K562 (cell line): ENCODE results near the gene FKBP2. TPM values are rescaled to one million over a fixed set of nuclear protein-coding genes. Genes with fewer than 3 reads are reported as not detected.
A peak's percentile ranks its signal among the peaks of the same experiment; 100 is the strongest.

Source experiments
- ATAC-seq: fragments of 200-7000 bp; cut with Tn5 transposase; 3 replicates; pipeline ENCODE4 v1.9.1; 2020; ENCODE audit warnings: moderate library complexity
- BruUV-seq: library from RNA; stranded (reverse); fragments of 400-500 nt; replicated peaks from 2 replicates; lab custom pipeline; 2021; lab: Mats Ljungman, UMichigan
- CTCF ChIA-PET: fragments of 300-600 bp; formaldehyde crosslinking; extraction: SDS; loops from one replicate; lab custom pipeline; 2021; ENCODE audit warnings: low intra/inter-chr PET ratio; lab: Yijun Ruan, JAX
- POLR2A ChIA-PET: fragments of 300-600, 350-650 bp; sonication (Branson Sonifier 250); formaldehyde crosslinking; extraction: SDS; loops from one replicate; lab custom pipeline; 2021; ENCODE audit warnings: antibody characterized with exemption, inconsistent platforms; lab: Yijun Ruan, JAX
- DNase-seq, 4 experiments: peaks; one replicate each; pipeline versions ENCODE4 v3.0.0 to v3.0.0-alpha.2; 2011 to 2018; ENCODE audit warnings: low spot score in 3 of 4, mixed read lengths in 3 of 4; ENCODE audit errors: extremely low read depth in 1 of 4
- FAIRE-seq: peaks from 2 replicates; lab custom pipeline; 2011; peaks lifted over from hg19 to GRCh38; lab: Jason Lieb, UNC
- H2AFZ ChIP-seq: 2 replicates; pipeline ENCODE4 v1.6.0; 2011; ENCODE audit warnings: low read depth, low read length, control low read depth, inconsistent platforms
- H3K27ac ChIP-seq: fragments of 200-600 bp; 3 replicates; pipeline ENCODE4 v1.8.0; 2011; ENCODE audit warnings: low read depth, mild to moderate bottlenecking, control low read depth, inconsistent platforms, low read length, moderate library complexity, mixed read lengths; ENCODE audit errors: extremely low read depth
- H3K27me3 ChIP-seq, 2 experiments: fragments of 300-600 bp in 1 of 2; 2 replicates in 1 of 2; 3 replicates in 1 of 2; pipeline versions ENCODE4 v1.6.0 to v1.8.0; 2011; ENCODE audit warnings: inconsistent platforms in 2 of 2, low read length in 2 of 2, mild to moderate bottlenecking in 1 of 2, mixed read lengths in 1 of 2, moderate library complexity in 1 of 2; ENCODE audit not compliant: control insufficient read depth in 2 of 2, insufficient read depth in 2 of 2
- H3K36me3 ChIP-seq: fragments of 300-600 bp; 3 replicates; pipeline ENCODE4 v1.8.0; 2011; ENCODE audit warnings: mild to moderate bottlenecking, low read length, inconsistent platforms; ENCODE audit not compliant: control insufficient read depth, insufficient read depth
- H3K4me1 ChIP-seq, 2 experiments: fragments of 200-600 bp in 1 of 2; replicated peaks in 1 of 2; 2 replicates in 1 of 2; 3 replicates in 1 of 2; pipeline versions ENCODE4 v1.5.1 to v1.8.0; 2011; ENCODE audit warnings: inconsistent platforms in 2 of 2, low read length in 2 of 2, mild to moderate bottlenecking in 1 of 2, mixed read lengths in 1 of 2, moderate library complexity in 1 of 2; ENCODE audit not compliant: control insufficient read depth in 2 of 2, insufficient read depth in 2 of 2
- H3K4me2 ChIP-seq: 2 replicates; pipeline ENCODE4 v1.6.1; 2011; ENCODE audit warnings: low read length, control low read depth, inconsistent platforms, mixed read lengths; ENCODE audit not compliant: insufficient read depth
- H3K4me3 ChIP-seq: fragments of 200-600 bp; sonication (generic), shearing (Covaris generic); 2 replicates; pipeline ENCODE4 v1.5.1; 2016; ENCODE audit warnings: control low read depth, inconsistent platforms
- H3K79me2 ChIP-seq: fragments of 200-600 bp; 3 replicates; pipeline ENCODE4 v1.8.0; 2011; ENCODE audit warnings: low read length, inconsistent platforms; ENCODE audit not compliant: control insufficient read depth, insufficient read depth
- H3K9ac ChIP-seq, 2 experiments: 2 replicates each; pipeline versions ENCODE4 v1.6.0 to v1.6.1; 2011; ENCODE audit warnings: low read depth in 2 of 2, low read length in 2 of 2, control low read depth in 1 of 2, inconsistent platforms in 1 of 2, mild to moderate bottlenecking in 1 of 2, mixed read lengths in 1 of 2; ENCODE audit not compliant: insufficient read depth in 1 of 2
- H3K9me1 ChIP-seq: one replicate; pipeline ENCODE4 v1.6.0; 2011; ENCODE audit warnings: inconsistent platforms, mild to moderate bottlenecking, low read length, moderate library complexity; ENCODE audit not compliant: control insufficient read depth, insufficient read depth
- H3K9me3 ChIP-seq: replicated peaks from 2 replicates; pipeline ENCODE4 v1.5.1; 2011; ENCODE audit warnings: low read depth, low read length, inconsistent platforms; ENCODE audit not compliant: control insufficient read depth, insufficient read depth
- H4K20me1 ChIP-seq: replicated peaks from 2 replicates; pipeline ENCODE4 v1.6.1; 2011; ENCODE audit warnings: low read length, inconsistent platforms, mixed read lengths; ENCODE audit not compliant: control insufficient read depth, insufficient read depth
- CBFA2T3 ChIP-seq: fragments of 450-650 bp; IDR thresholded peaks from 2 replicates; pipeline ENCODE4 v1.6.1; 2017
- HDAC6 ChIP-seq: IDR thresholded peaks from 2 replicates; pipeline ENCODE4 v1.6.1; 2012; ENCODE audit warnings: low read depth, mild to moderate bottlenecking, control low read depth, inconsistent platforms, low read length, moderate library complexity
- NCOA4 ChIP-seq: fragments of 450-650 bp; IDR thresholded peaks from 2 replicates; pipeline ENCODE4 v1.6.1; 2018; ENCODE audit warnings: mild to moderate bottlenecking; ENCODE audit not compliant: partially characterized antibody
- PTRF ChIP-seq: fragments of 450-650 bp; IDR thresholded peaks from 2 replicates; pipeline ENCODE4 v1.6.1; 2016; ENCODE audit warnings: mild to moderate bottlenecking, missing genetic modification characterization, missing compliant biosample characterization
- SIRT6 ChIP-seq: IDR thresholded peaks from one replicate; pipeline ENCODE4 v1.6.1; 2012; ENCODE audit warnings: low read depth, mild to moderate bottlenecking, control low read depth, inconsistent platforms, low read length, moderate library complexity
- STAT6 ChIP-seq: sonication (generic); formaldehyde crosslinking; IDR thresholded peaks from 2 replicates; pipeline ENCODE4 v1.8.1; 2023; ENCODE audit warnings: mild to moderate bottlenecking, missing genetic modification reagents
- ZNF232 ChIP-seq: sonication (generic); formaldehyde crosslinking; IDR thresholded peaks from 2 replicates; pipeline ENCODE4 v1.8.0; 2022; ENCODE audit warnings: mild to moderate bottlenecking, missing genetic modification reagents
- WGBS: fragments of 100-300 bp; shearing (Covaris generic); methylation state at CpG from one replicate; pipeline ENCODE4 v1.1.6; 2016; ENCODE audit warnings: low coverage, mixed read lengths; ENCODE audit not compliant: insufficient coverage; ENCODE audit errors: missing lambda C conversion rate; 5-methylcytosine and 5-hydroxymethylcytosine counted together
- in situ Hi-C: fragments of 300-500 bp; cut with MboI; formaldehyde crosslinking; loops from 4 replicates; pipeline ENCODE4 v1.15.0; 2018; ENCODE audit warnings: inconsistent platforms, mixed read lengths
- intact Hi-C: fragments of 100-400 bp; cut with micrococcal nuclease; formaldehyde crosslinking; loops from 2 replicates; pipeline ENCODE4 v1.14.2; 2022
- polyA plus RNA-seq, 8 experiments: library from polyadenylated mRNA; depleted of rRNA in 4 of 8; stranded (reverse) in 5 of 8; unstranded in 3 of 8; fragments of >200 nt; fragmentation: Nextera tagmentation in 2 of 8; fragmentation: Illumina TruSeq in 1 of 8; extraction: Ambion mirVana in 2 of 8; extraction: Trizol in 1 of 8; gene quantifications; 2 replicates each; pipeline versions ENCODE4 v1.2.1 to v1.2.3, GENCODE V29; 2011 to 2014; ENCODE audit warnings: inconsistent platforms in 1 of 8, missing spikeins in 1 of 8
- total RNA-seq, 7 experiments: library from RNA; depleted of rRNA in 6 of 7; stranded (reverse); fragments of >200 nt in 6 of 7; fragmentation: Illumina TruSeq in 2 of 7; extraction: Trizol in 2 of 7; gene quantifications; 2 replicates each; pipeline versions ENCODE4 v1.2.1 to v1.2.3, GENCODE V29; 2011 to 2021; ENCODE audit warnings: low replicate concordance in 1 of 7

FKBP2 gene
- total and polyA plus RNA-seq, 9 of the 15 experiments (the other 6 are each of a cell fraction or from before 2014, with no cell fraction given), result 3.5 to 151 (median 58.1) TPM

GRCh38 chr11:64196626-64197025, 44.3 kb upstream of the FKBP2 start:
- Histone ChIP-seq H3K4me3 (no peak overlapping the region), H3K4me1 (0 out of 5 replicates have a peak, but pooled peaks cover 0 to 3% of the 10 kb centered on the region in 2 experiments), H3K9ac (peak overlapping the region in 1 of 2 experiments; percentile 7; a peak in 1 of 4 replicates), H3K27me3 (no peaks in the 10 kb centered on the region), H3K9me3 (no peaks in the 10 kb centered on the region), H3K36me3 (peaks cover 93% of the 10 kb centered on the region), H4K20me1 (peaks cover 3% of the 10 kb centered on the region; the same call in 1 of the 2 replicates), H3K4me2 (no peak overlapping the region), H2AFZ (no peak overlapping the region), H3K9me1 (no peaks in the 10 kb centered on the region), H3K27ac (no peak overlapping the region), H3K79me2 (peaks cover 15% of the 10 kb centered on the region)
- intact Hi-C loops, result no loop called here
- POLR2A ChIA-PET, result interaction anchor here (0.6 to 2.5 kb wide), 6 partner anchors 9 to 66 kb away, joined by 3 to 13 read pairs (median 5); partner anchors contain the start of genes FERMT3 and STIP1
- no TSS peak for BruUV-seq
- no peak for ATAC-seq
- WGBS, result 94% methylated on average over 9 of the region's 9 CpGs
- CTCF ChIA-PET, result no interaction called here
- DNase-seq, result no peak
- TF ChIP-seq NCOA4, result no peak
- no peak for TF ChIP-seq STAT6 (CRISPR knock-in tag)
- no peak for TF ChIP-seq SIRT6
- TF ChIP-seq CBFA2T3, result no peak
- TF ChIP-seq HDAC6, result no peak
- no peak for TF ChIP-seq ZNF232 (CRISPR knock-in tag)
- TF ChIP-seq PTRF, result no peak
- no peak for FAIRE-seq
- in situ Hi-C loops, result no loop called here
